ENCODE data around the gene DHRS11.
A peak's percentile ranks its signal among the peaks of the same experiment; 100 is the strongest.

Gene DHRS11

DNA sequence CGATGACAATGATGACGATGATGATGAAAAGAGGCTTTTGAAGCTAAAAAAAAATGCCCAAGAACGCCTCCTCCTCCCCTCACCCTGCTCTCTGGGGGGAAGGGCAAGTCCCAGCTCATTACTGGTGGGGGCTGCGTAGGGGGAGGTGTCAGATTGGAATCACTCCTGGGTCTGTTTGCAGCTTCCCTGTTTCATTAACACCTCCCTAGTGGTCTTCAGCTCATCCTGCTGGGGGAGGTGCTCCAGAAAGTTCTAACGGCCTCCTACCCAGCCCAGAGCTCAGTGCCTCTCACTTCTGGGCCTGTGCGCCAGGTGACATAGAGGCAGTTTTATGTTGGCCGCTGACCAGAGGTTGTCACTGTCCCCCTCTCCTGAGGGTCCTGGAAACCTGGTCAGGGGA lies 22.4 kb downstream of the DHRS11 start:
- DNase-seq (ENCODE audit: low read depth) = no peak

DNA sequence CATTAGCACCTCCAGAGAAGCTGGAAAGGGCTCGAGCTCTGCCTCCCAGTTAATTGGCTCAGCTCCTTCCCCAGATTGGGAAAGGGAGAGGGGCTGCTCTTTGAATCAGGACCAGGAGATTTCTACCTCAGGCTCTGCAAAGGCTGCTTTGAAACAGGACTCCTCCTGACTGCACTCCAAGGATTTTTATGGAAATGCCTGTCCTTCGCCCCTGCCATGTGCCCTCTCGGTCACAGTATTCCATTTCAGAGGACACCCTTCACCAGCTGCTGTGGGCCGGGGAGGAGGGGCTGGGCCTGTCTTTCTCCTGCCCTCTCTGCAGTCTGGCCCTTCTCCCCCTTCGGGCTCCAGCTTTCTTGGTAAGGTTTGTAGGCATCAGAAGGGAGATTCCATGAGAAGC lies 23.3 kb downstream of the DHRS11 start:
- no peak for DNase-seq (ENCODE audit: low read depth)

- no peak for DNase-seq (ENCODE audit: low read depth)
Observed at GRCh38 chr17:36616061-36617029, 24.7 kb downstream of the DHRS11 start.

DNA sequence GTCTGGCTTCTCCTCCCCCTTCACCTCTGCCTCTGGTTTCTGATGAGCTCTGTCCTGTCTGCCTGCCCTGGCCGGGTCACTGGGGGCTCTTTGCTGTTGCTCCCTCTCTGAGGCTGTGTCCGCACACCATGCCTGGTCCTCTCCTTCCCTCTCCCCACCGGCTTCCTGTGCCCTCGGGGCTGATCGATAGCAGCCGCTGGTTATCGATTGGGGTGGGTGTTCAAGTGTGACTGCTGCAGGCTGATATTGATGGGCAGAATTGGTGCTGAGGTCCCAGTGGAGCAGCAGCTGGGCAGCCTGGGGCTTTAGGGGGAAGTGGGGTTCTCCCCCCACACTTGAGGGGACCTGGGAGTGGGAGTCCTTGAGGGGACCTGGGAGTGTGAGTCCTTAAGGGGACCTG lies 26.1 kb downstream of the DHRS11 start:
- no peak for DNase-seq (ENCODE audit: low read depth)

GRCh38 chr17:36623281-36623680 lies 31.6 kb downstream of the DHRS11 start:
- no peak for DNase-seq (ENCODE audit: low read depth)

GRCh38 chr17:36625188-36625587 lies 33.5 kb downstream of the DHRS11 start:
- DNase-seq (ENCODE audit: low read depth) = no peak

DNA sequence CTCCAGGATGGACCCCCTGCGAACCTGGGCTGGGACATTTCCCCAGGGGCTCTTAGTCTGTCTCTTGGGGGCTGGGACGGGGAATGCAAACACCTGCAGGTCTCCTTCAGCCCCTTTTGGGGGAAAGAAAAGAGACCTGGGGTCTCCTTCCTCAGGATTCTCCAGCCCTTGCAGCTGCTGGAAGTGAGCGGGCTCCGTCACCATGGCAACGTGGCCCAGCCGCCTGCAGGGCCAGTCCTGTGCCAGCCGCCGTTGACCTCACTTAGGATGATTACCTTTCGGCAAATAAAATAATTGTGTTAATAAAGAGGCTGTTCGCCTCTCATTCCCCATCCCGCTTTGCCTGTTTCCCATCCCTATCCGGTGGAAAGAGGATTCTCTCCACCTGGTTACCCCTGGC lies 35.4 kb downstream of the DHRS11 start:
- DNase-seq (ENCODE audit: low read depth) = no peak

DNA sequence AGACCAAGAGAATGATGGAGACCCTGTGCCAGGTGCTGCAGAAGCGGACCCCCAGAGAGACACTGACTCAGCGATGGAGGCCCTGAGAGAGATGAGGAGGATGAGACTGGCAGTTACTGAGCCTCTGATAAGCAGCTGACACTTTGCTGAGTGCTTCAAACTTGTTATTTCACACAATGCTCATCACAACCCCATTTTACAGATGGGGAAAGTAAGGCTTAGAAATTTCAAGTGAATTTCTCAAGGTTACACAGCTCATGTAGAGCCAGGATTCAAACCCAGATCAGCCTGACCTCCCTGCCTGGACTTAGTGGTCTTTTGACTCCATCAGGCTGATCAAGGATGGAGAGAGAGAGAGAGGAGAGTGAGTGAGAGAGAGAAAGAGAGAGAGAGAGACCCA lies 36.9 kb downstream of the DHRS11 start:
- no peak for DNase-seq (ENCODE audit: low read depth)

- DNase-seq (ENCODE audit: low read depth) = peak; percentile 64
Observed at GRCh38 chr17:36629252-36629847, 37.7 kb downstream of the DHRS11 start.

- no peak for DNase-seq (ENCODE audit: low read depth)
Observed at GRCh38 chr17:36629970-36630502, 38.4 kb downstream of the DHRS11 start.

DNA sequence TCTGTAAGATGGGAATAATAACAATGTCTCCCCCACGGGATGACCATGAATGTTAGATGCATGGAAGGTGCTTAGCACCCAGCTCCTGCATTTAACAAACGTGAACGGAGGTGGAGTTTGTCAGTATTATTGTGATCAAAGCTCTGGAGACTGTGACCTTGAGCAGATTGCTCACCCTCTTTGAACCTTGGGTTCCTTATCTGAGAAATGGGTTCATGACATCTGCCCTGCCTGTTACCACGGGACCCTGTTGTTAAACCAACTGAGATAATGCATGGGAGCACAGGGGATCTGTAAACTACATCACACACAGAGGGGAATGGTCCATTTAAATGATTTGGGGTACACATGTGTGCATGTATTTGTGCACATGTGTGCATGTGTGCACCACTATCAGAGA lies 39.3 kb downstream of the DHRS11 start:
- DNase-seq (ENCODE audit: low read depth) = no peak

GRCh38 chr17:36632916-36633771 lies 41.5 kb downstream of the DHRS11 start:
- no peak for DNase-seq (ENCODE audit: low read depth)

DNA sequence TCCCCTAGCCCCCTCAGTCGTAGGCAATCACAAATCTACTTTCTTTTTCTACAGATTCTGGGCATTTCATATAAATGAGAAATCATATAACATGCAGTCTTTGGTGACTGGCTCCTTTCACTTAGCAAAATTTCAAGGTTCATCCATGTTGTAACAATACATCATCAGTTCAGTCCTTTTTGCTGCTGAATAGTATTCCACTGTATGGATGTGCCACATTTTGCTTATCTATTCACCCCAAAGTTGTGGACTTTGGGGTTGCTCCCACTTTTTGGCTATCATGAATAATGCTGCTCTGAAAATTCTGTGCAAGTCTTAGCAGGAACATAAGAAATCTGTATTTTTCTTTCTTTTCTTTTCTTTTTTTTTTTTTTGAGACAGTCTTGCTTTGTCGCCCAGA lies 48.7 kb downstream of the DHRS11 start:
- DNase-seq (ENCODE audit: low read depth) = no peak

- DNase-seq (ENCODE audit: low read depth) = no peak
Observed at GRCh38 chr17:36640836-36641235, 49.2 kb downstream of the DHRS11 start.

DNA sequence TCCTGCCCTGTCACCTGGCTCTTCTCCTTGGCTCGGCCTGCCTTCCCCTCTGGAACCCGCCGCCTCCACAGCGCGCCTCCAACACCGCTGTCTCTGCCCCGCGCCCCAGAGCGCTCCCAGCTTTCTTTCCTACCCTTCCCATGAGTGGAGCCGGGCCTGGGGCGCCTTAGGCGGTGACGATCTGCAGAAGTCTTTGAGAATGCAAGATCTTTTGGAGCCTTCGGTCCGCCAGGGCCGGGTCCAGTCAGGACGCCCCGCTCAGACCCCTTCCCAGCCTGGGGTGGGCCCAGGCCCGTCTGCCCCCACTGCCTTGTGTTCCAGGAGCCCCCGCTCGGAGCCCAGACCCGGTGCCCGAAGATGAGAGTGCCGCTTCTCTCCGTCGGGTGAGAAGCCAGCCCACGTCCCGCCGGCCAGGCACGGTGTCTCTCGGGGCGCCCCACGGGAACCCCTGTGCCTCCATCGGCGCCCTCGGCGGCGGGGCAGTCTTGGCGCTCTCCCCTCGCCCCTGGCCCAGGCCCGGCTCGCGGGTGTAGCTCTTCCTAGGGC lies 49.7 kb downstream of the DHRS11 start:
- DNase-seq (ENCODE audit: low read depth) = no peak

DNA sequence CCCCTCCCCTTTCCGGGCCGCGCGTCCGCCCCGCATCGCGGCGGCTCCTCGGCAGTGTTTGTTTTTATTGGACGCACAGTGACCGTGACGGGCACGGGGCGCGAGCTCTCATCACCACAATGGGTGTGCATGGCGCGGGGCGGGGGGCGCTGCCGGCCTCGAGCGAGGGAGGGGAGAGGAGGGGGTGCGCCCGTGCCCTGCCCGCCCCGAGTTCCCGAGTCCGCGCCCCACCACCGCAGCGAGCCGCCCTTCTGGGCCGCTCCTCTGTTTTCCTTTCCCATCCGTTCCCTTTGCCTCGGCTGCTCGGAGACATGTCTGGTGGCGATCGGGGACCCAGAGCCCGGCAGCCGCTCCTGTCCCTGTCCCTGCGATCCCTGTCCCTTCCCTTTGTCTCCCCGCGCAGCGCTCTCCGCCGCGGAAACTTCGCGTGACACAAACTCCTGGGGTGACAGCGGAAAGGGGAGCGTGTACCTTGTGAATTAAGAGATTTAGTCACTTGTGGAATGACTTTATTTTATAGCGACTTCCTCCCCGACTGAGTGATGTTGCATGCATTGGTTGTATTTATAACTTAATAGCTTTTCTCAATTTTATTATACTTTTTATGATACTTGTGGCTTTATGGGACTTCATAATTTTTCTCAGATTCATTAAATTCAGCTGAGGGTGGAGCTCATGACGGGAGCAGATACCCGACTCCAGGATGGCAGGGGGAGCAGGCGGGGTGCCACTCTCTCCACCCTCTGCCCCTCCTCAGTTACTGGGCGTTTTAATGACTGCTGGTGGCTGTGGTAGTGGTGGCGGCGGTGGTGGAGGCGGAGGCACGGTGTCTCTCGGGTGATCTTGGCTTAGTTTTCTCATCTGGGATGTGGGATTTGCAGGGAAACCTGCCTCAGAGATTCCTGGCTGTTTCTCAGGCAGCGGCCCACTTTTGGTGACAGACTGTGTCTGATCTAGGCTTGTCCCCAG lies 50.5 kb downstream of the DHRS11 start:
- DNase-seq (ENCODE audit: low read depth) = no peak

GRCh38 chr17:36643086-36643685 lies 51.5 kb downstream of the DHRS11 start:
- no peak for DNase-seq (ENCODE audit: low read depth)

- DNase-seq (ENCODE audit: low read depth) = no peak
Observed at GRCh38 chr17:36645422-36645821, 53.7 kb downstream of the DHRS11 start.

- no peak for DNase-seq (ENCODE audit: low read depth)
Observed at GRCh38 chr17:36647636-36648035, 56.0 kb downstream of the DHRS11 start.

- no peak for DNase-seq (ENCODE audit: low read depth)
Observed at GRCh38 chr17:36650096-36650775, 58.6 kb downstream of the DHRS11 start.
